GM21786 (cell line): ENCODE measurements around the gene GPX4.

Source experiments
- ATAC-seq: cut with Tn5 transposase; IDR thresholded peaks from one replicate; pipeline ENCODE4 v1.9.1; 2021; ENCODE audit not compliant: unreplicated experiment

Gene GPX4

GRCh38 chr19:1130771-1131717 is 27.2 kb downstream of the GPX4 start:
- ATAC-seq = no peak

- no peak for ATAC-seq
These were observed 28.1 kb downstream of the GPX4 start for GRCh38 chr19:1131718-1132551.

DNA sequence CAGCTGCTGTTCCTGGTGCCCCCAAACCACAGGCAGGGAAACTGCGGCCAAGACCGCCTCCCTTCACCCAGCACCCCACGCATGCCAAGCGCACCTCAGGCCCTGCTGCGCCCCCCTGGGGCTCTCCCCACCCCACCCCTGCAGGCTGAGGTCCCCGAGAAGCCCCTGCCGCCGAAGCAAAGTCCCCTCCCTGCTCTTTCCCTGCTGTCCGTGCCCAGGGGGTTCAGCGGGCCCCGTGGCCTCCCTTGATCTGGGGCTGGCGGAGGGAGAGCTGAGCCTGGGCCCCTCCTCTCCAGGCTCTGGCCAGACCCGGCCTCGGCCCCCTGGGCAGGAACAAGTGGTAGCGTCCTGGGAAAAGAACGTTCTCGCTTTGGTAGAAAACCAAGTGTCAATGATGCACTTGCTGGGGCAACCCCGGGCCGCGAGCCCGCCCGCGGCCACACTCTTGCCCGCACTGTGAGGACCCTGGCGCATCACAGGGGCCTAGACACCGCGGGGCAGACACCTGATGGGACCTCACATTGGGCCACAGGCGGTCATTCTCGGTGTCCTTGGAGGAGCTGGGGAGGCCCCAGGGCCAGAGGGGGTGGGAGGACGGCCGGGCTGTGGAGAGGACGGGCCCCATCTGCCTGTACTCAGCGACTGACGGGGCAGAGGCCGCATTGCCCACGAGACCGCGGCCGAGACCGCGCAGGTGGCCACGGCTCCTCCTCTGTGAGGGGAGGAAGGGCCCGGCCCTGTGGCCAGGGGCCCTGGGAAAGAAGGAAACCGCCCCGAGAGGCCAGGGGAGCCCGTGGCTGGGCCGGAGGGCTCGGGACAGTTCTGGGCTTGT is 29.0 kb downstream of the GPX4 start:
- ATAC-seq = no peak

DNA sequence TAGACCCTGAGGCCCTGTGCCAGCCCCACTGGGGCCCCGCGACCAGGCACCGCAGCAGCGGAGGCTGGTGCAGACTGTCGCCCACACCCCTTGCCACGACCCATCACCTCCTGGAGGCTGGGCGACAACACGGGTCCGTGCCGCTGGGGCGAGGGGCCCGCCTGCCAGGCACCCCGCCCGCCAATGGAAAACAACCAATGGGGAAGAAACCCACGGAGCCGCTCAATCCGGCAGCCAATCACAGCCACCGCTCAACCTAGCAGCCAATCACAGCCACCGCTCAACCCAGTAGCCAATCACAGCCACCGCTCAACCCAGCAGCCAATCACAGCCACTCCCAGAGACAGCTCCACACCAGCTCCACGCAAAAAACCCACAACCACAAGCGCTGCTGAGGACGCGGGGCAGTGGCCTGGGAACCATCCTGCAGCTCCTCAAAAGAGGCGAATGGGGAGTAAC is 29.7 kb downstream of the GPX4 start:
- no peak for ATAC-seq

- no peak for ATAC-seq
These were observed 30.6 kb downstream of the GPX4 start for GRCh38 chr19:1134431-1134830.

GRCh38 chr19:1135454-1135853 is 31.7 kb downstream of the GPX4 start:
- ATAC-seq = no peak

- no peak for ATAC-seq
These were observed 32.4 kb downstream of the GPX4 start for GRCh38 chr19:1136201-1136600.

DNA sequence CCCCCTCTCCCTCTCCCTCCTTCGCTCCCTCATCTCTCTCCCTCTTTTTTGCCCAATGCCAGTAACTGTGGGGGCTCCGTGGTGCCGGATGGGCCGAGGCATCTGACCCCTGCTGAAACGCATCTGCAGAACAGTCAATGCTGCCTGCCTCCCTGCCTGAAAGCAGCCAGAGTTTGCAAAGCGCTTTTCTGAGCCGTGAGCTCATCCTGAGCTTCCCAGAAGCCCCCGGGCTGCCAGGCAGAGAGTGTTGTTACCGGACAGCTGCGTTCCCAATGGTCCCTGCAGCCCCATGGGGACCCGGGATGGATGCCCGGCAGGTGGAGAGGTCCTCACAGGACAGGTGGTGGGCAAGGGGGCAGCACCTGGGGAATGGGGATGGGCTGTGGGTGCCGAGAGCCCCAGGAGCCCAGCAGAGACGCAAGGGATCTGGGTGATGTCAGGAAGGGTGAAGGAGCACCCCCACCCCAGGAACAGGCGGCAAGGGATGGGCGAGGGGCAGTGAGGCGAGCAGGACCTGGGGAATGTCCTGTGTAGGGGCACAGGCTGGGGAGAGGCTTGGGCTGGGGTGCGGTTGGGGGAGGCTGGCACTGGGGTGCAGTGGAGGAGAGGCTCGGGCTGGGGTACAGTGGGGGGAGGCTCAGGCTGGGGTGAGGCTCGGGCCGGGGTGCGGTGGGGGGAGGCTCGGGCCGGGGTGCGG is 33.0 kb downstream of the GPX4 start:
- ATAC-seq = no peak

- no peak for ATAC-seq
These were observed 34.3 kb downstream of the GPX4 start for GRCh38 chr19:1138121-1138520.

DNA sequence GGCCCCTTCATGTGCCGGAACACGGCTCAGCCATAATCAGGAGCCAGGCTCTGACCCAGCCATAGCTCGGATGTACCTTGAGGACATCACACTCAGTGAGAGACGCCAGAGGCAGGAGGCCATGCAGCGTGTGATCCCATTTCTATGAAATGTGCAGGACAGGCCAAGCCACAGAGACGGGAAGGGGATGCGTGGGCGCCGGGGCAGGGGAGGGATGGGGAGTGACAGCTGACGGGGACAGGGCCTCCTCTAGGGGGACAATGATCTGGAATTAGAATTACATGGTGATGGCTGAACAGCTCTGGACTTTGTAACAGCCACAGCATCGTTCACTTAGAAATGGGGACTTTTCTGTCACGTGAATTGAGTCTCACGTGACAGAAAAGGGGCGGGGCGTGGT is 35.3 kb downstream of the GPX4 start:
- no peak for ATAC-seq

- ATAC-seq = no peak
These were observed 36.7 kb downstream of the GPX4 start for GRCh38 chr19:1140272-1141027.

DNA sequence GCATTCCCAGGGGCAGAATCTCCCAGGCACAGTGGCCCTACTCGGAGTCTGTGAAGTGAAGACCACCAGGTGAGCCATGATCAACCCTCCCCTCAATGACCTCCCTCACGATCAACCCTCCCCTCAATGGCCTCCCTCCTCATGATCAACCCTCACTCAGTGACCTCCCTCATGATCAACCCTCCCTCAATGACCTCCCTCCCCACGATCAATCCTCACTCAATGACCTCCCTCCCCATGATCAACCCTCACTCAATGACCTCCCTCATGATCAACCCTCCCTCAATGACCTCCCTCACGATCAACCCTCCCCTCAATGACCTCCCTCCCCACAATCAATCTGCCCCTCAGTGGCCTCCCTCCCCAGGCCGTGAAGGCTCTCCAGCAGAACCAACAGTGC is 38.1 kb downstream of the GPX4 start:
- ATAC-seq = no peak

- no peak for ATAC-seq
These were observed 40.1 kb downstream of the GPX4 start for GRCh38 chr19:1143828-1144399.

DNA sequence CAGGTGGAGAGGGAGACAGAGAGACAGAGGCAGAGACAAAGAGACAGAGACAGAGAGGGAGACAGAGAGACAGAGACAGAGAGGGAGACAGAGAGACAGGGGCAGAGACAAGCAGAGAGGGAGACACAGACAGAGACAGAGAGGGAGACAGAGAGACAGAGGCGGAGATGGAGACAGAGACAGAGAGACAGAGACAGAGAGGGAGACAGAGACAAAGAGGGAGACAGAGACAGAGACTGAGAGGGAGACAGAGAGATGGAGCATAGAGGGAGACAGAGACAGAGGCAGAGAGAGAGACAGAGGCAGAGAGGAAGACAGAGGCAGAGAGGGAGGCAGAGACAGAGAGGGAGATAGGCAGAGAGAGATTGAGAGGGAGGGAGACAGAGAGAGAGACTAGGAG is 40.9 kb downstream of the GPX4 start:
- no peak for ATAC-seq

DNA sequence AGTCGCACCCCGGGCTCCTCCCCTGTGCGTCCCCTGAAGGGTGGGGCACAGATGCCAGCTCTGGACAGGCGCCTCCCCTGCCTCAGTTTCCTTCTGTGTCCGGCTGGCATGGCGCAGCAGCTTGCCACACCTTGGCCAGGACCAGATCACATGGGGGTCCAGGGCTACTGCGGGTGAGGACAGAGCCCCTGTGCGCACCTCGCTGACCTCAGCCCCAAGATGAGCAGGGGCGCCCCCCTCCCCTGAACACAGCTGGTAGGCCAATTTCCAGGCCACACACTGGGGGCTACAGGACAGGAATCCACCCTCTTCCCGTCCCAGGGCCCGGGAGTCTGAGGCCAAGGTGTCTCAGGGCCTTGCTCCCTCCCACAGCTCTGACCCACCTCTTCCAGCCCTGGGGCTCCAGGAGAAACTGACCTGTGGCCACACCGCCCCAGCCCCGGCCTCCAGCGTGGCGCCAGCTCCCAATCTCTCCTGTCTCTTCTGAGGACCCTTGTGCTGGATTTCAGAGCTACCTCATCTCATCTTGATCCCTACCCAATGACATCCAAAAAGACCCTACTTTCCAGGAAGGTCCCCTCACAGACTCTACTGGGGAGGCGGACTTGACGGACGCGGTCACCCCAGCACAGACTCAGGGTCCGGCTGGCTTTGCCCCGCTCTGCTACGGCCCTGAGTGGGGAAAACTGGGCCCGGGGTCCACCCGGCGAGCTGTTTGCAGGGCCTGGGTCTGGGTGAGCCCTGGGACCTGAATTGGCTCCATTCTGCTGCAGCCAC is 42.0 kb downstream of the GPX4 start:
- ATAC-seq = no peak

DNA sequence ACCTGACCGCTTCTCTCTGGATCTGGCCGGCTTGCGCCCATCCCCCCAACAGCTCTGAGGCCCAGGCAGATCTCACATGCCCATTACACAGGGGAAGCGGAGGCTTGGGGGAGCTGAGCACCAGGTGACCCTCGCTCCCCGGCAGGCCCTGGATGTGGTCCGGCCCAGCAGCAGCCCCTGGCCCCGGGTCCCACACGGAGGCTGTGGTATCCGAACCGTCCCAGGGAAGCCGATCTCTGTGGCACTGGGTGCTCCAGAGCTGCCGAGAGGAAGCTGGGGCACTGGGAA is 42.6 kb downstream of the GPX4 start:
- ATAC-seq = no peak

DNA sequence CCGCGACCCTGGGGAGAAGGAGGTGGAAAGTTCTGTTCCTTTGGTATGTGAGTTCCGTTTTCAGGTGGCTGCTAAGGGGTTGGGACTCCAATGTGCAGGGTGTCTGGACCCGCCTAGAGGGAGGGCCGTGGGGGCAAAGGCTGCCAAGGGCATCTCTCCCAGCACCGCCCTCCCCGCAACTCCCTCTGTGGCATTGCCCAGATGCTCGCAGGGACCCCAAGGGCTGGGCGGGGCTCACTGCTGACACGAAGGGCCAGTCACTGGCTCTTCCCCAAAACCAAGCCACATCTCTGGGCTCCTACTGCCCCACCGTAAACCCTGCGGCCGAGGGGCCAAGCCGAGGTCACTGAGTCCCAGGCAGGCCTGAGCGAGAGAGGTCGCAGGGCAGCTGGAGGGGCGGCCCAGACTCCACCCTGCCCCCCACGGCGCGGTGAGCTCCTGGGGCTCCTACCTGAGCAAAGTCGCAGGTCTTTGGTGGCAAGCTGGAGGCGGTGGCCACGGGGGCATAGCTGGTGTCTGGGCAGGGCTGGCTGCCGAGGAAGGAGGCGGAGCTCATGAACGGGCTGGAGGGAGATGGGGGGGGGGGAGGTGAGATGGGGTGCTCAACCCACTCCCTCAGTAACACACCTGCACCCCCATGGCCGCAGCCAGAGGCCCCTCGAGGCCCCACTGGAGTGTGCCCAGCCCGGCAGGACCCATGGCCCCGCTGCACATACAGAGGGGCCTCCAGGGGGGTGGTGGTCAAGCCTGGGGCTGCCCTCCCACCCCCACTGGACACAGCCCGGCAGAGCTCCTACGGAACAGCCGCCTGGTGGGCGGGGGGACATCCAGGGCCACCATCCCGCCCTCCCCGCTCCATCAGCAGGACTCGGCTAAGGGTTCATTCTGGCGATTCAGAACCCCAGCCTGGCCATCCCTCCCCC is 43.3 kb downstream of the GPX4 start:
- ATAC-seq = no peak
